NCI-H2107 treated with DMSO at 0.1 percent for 48 hours (cell line): ENCODE data around the gene DNMT3B.
"Not testable (repeated sequence)": the region's sequence is repeated elsewhere in the genome, so short reads cannot be mapped to it uniquely, and the experiment has no call there.

Experiments used
- DNase-seq: peaks from one replicate; lab custom pipeline; 2025; ENCODE audit not compliant: unreplicated experiment; lab: John Stamatoyannopoulos, UW

DNMT3B gene

DNA sequence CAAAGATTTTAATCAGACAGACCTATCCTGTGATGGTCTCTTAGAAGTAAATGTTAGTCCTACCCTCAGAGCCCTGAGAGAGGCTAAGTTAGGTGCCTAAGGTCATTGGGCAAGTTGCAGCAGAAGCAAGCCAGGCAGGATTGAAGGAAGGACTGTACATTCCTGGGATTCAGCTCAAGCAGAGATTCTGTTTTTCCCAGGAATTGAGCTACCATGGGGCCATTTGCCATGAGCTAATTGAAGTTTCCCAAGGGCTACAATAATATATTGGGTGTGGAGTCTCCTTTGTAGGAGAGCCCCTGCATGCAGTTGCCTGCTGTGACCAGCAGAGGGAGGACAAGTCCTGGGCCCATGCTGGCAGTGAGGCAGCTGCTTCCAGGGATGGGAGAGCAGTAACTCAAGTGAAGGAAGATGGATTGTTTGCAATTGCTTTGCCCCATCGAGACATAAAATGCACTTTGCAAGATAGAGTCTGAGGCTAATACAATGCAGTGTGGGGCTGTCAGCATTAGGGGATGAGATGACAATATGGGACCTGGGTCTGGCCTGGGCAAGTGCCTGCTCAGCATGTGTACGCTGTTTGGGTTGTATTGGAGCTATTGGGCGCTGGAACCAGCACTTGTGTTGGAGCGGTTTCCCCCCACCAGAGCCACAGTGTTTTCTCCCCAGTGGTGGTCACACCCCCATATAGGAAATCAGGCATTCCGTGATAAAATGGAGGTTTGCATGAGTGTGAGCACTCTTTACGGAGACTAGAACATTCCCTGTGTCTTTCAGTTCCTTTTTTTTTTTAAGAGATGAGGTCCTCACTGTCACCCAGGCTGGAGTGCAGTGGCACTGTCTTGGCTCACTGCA lies 27.9 kb downstream of the DNMT3B start:
- peak; percentile 44 for DNase-seq

DNA sequence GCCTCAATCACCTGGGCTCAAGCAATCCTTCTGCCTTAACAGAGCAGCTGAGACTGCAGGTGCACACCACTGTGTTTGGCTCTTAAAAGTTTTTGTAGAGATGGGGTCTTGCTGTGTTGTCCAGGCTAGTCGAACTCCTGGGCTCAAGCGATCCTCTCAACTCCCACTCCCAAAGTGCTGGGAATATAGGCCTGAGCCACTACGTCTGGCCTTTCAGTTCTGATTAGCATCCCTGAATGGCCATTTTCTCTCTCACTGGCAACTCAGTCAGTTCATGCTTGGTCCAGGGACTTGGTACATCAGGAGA lies 28.5 kb downstream of the DNMT3B start:
- no peak for DNase-seq

DNA sequence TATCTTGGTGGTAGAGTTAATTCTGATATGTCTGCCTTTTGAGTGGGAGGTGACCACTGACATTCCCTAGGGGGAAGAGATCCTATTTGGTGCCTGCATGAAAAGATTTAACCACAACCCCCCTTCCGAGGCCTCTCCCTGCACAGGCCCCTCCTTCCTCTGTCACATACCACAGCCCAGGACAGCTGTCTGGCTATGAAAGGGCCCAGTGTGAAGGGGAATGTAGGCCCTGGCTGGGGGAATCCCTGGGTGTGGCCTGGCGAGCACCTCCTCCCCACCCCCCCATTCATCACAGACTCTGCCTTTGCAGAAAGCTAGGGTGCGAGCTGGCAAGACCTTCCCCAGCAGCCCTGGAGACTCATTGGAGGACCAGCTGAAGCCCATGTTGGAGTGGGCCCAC lies 30.1 kb downstream of the DNMT3B start:
- DNase-seq, result no peak

DNA sequence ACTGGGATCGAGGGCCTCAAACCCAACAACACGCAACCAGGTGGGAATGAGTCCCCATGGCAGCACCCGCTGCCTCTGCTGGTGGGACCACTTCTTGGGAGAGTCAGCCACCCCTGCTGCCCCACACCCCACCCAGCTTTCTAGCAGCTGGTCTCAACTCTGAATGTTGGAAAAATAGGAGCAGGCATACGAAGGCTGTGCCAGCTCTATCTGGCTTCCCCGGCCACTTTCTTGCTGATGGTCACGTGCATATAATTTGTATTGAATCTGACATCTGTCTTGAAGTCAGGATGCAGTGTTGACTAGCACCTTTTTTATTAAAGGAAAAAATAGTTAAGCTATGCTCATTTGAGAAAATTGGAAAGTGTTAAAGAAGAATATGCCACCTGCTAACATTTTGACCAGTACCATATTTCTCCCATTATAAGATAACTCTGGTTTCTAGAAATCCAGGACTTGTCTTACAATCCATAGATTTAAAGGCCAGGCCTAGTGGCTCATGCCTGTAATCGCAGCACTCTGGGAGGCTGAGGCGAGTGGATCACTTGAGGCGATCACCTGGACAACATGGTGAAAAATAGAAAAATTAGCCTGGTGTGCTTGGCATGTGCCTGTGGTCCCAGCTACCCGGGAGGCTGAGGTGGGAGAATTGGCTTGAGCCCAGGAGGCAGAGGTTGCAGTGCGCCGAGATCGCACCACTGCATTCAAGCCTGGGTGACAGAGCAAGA lies 30.7 kb downstream of the DNMT3B start:
- DNase-seq, result no peak

DNA sequence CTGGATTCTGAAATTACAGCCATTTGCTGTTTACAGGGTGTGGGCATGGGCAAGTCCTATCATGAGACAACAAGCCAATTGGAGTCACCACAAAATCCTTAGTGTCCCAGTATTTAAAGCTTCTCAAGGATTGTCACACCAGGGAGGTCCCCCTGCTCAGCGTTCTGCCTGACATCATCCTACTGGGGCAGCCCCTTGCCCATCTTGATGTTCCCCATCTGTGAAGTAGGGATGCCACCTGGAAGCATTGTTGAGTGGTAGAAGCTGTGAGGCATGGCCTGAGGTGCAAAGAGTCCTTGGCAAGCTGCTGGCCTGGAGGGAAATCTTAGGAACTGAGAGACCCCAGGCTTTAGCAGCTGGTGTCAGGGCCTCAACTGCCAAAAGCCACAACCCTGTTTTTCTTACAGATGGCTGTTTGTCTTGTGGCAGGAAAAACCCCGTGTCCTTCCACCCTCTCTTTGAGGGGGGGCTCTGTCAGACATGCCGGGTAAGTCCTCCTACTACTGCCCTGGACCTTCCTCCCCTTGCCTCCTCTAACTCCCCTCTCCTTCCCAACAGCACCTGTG lies 34.3 kb downstream of the DNMT3B start:
- no peak for DNase-seq

DNA sequence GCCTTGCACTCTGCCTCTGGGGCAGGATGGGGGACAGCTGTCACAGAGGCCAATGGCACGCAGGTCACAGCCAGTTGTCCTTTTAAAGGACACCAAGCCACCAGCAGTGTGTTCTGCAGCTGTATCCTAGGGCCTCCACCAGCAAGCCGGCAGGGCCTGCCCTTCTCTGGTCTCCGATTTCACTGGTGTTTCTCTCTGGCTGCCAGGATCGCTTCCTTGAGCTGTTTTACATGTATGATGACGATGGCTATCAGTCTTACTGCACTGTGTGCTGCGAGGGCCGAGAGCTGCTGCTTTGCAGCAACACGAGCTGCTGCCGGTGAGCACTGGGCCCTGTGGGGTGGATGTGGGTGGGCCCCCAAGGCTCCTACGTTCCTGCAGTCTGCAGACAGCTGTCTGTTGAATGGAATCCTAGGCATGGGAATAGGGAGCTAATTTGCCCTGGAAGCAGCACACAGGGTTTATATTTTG lies 34.8 kb downstream of the DNMT3B start:
- peak; percentile 51 for DNase-seq

DNA sequence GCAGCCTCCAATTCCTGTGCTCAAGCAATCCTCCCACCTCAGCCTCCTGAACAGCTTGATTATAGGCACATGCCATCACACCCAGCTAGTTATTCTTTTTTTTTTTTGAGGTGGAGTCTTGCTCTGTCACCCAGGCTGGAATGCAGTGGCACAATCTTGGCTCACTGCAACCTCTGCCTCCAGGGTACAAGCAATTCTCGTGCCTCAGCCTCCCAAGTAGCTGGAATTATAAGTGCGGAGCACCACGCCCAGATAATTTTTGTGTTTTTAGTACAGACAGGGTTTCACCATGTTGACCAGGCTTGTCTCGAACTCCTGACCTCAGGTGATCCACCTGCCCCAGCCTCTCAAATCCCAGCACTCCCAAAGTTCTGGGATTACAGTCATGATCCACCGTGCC lies 35.4 kb downstream of the DNMT3B start:
- not testable (repeated sequence) for DNase-seq

DNA sequence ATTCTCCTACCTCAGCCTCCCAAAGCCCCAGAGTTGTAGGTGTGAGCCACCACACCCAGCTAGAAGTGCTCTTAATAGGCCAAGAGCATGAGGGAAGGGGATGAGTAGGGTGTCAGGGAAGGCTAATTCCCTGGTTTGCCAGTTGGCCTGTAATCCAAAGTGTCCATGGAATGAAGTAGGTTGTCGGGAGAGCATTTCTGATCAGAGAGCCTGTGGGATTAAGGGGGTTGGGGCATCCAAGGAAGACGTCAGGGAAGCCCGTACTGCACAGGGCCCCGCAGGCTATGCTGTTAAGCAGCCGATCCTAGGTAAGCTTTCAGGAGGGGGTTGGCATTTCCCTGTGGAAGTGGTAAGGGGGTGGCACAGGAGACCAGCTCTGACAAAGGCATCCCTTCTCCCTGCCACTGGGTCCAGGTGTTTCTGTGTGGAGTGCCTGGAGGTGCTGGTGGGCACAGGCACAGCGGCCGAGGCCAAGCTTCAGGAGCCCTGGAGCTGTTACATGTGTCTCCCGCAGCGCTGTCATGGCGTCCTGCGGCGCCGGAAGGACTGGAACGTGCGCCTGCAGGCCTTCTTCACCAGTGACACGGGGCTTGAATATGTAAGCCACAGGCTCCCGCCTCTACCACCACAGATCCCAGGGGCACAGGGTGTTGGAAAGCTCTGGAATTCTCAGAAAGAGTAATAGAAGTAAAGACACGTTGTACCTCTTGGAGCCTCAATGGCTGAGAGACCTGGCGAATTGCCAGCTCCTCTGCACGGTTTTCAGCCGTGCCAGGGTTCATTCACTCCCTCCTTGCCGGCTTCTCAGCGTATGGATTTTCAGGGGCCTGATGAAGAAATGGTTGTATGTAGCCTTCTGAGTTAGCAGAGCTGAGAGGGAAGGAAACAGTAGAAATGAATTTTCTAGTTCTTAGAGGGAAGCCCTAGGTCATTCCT lies 36.1 kb downstream of the DNMT3B start:
- DNase-seq, result no peak

DNA sequence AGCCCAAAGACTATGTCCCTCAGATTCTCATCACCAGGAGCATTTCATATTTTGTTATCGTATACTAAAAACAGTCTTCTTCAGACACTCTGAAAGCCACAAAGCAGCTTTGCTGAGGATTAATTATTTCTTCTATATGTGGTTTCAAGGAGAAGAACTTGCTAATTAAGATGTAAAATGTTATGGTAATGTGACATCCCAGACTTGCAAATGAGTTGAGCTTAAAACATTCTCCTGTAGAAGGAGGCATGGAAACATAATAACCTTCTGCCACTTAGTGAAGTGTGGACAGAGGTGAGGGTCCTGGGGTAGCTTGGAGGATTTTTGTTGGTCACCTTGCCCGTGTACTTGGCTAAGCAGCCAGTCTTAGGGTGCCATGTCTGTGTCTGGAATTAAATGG lies 40.9 kb downstream of the DNMT3B start:
- DNase-seq, result no peak

DNA sequence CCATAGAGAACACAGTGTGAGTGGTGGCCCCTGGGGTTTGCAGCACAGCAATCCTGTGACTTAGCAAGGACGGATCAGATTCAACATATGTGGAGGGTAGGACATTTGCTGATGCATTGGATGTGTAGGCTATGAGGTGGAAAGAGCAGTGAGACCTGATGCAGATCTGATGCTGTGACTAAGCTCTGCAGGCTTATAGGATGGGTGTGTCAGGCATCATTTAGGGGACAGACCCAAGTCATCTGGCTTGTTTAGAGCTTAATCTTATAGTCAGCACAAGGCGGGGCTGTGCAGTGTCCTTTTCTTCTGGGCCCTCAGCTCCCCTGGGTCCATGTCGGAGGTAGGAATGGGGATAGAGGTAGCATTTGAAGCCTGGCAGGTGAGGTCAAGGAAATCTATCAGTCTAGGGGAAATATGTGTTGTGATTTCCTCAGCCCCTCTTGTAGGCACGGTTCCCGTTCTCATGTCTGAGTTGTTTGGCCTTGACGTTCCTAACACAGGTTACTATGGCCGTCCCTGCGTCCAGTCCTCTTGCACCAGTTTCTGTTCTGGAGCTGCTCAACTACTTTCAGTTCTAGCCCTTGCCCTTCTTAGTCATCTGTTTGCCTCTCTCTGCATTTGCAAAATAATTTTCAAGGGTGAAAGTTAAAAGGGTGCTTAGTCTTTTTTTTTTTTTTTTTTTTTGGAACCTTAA lies 42.0 kb downstream of the DNMT3B start:
- no peak for DNase-seq

DNA sequence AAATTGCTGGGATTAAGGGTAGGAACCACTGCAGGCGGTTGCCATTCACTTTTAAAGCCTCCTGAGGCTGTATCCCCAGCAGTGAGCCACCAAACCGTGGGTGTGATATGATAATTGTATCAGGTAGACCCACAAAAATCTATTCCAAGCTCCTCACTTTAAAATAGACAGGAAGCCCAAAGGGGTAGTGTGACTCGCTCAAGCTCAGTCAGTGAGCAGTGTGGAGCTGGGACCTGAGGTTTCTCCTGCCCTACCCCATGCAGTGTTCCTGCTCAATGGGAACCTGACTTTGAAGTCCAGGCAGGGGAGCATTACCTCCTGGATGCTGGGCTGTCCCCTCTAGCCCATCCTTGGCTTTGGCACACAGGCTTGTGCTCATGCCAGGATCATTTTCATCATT lies 42.6 kb downstream of the DNMT3B start:
- no peak for DNase-seq

DNA sequence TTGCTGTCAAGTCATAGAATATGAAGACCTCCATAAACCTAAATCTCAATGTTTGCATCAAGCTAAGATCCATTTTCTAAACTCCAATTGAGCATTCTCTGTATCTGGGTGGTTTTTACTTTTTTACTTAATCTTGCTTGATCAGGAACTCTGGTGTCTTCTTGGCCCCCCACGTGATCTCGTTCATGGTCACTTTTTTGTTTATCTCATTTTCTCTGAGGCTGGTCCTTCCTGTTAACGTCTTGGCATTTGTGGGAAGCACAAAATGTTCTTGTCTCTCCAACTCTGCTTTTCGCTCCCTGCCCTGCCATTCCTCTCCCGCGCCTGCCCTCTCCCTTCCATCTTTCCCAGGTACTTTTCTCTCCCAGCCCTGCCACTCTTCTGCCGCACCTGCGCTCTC lies 43.5 kb downstream of the DNMT3B start:
- DNase-seq, result no peak

DNA sequence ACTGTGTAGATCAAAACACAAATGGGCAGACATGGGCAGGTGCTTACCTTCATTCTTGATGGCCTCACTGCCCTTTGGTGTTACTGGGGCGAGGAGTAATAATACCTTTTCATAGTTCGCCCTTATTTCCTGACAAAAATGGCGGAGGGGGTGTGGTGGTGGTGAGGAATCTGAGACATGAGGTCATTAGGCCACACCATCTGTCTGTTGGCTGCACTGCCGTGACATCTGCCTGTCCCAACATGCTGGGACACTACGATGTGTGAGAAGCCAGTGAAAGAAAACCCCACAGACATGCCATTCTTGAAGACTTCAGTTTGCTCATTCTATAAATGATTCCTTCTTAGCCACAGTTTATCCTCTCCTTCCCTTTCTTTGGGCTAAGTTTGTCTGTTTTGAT lies 44.2 kb downstream of the DNMT3B start:
- DNase-seq, result no peak

DNA sequence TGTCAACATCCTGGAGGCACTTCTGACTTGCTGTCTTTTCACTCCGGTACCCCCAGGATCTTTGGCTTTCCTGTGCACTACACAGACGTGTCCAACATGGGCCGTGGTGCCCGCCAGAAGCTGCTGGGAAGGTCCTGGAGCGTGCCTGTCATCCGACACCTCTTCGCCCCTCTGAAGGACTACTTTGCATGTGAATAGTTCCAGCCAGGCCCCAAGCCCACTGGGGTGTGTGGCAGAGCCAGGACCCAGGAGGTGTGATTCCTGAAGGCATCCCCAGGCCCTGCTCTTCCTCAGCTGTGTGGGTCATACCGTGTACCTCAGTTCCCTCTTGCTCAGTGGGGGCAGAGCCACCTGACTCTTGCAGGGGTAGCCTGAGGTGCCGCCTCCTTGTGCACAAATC lies 45.5 kb downstream of the DNMT3B start:
- DNase-seq, result peak; percentile 20

DNA sequence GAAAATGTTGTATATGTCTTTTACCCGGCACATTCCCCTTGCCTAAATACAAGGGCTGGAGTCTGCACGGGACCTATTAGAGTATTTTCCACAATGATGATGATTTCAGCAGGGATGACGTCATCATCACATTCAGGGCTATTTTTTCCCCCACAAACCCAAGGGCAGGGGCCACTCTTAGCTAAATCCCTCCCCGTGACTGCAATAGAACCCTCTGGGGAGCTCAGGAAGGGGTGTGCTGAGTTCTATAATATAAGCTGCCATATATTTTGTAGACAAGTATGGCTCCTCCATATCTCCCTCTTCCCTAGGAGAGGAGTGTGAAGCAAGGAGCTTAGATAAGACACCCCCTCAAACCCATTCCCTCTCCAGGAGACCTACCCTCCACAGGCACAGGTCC lies 46.3 kb downstream of the DNMT3B start:
- DNase-seq, result no peak

DNA sequence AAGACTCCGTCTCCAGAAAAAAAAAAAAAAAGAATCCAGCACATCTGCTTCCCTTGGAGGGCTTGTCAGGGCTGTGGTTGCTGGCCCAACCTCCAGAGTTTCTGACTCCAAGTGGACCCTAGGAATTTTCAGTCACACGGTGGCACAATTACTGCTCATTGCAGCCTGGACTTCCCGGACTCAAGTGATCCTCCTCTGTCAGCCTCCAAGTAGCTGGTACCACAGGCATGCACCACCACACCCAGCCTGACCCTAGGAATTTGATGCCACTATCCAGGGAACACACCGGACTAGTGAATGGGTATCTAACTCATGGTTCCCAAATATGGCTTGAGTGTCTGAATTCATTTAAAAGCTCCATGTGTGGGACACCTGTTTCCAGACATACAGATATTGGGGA lies 47.7 kb downstream of the DNMT3B start:
- DNase-seq, result no peak

DNA sequence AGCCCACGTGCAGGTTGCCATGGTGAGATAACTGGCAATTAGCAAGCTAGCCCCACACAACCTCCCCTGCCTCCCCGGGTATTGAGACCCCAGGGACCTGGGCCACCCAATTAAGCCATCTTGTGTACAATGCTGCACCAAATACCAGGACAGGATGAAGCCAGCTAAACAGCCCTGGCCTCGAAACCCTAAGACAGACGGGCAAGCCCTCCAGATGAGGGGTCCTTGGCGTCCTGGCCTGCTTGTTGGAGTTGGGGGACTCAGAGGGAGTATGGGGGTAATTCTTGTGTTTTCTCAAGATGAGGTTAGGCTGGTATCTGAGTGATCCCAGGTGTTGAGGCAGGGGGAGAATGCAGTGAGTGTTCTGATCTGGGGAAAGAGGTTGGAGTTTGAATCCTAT lies 48.8 kb downstream of the DNMT3B start:
- no peak for DNase-seq

DNA sequence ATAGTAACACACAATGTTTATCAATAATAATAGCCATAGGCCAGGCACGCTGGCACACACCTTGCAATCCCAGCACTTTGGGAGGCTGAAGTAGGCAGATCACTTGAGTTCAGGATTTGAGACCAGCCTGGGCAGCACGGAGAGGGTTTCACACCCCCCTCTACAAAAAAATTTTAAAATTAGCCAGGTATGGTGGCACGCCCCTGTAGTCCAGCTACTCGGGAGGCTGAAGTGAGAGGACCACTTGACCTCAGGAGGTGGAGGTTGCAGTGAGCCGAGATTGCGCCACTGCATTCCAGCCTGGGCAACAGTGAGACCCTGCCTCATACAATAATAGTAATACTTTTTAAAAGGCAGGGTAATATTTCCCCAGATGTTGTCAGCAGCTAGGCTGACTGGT lies 49.7 kb downstream of the DNMT3B start:
- DNase-seq, result no peak

DNA sequence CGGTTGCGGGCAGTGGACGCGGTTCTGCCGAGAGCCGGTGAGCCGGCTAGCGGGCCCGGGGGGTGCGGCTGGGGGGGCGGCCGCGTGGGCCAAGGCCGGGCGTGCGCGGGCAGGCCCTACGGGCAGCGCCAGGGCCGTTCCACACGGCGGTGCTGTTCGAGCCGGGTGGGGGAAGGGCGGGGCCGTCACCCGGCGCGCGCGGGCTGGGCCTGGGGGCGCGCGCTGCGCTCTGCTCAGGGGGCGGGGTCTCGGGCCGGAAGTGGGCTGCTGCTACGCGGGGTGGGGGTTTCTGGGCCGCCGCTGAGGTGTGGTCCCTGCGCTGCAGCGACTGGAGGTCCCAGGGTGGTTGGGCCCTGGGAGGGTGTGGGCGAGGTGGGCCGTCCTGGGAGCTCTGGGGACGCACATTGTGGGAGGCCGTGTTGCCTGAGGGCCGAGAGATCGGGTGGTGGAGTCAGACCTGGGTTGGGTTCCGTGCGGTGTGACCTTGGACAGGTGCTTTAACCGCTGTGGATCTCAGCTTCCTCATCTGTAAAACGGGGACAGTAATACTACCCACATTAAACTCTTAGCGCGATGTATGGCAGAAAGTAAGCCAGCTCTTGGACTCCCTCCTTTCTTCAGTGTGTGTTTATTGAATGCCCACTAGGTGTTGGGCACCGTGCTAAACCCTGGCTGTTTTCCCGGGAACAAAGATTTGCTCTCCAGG lies 58.0 kb downstream of the DNMT3B start:
- no peak for DNase-seq
